ENCODE data around the gene VSTM1. TPM values are rescaled to one million over a fixed set of nuclear protein-coding genes. Genes with fewer than 3 reads are reported as not detected.

VSTM1 gene
- total and polyA plus RNA-seq, 2 donors (not counting 3 experiments of a cell fraction or from before 2014, with no cell fraction given): not detected

DNA sequence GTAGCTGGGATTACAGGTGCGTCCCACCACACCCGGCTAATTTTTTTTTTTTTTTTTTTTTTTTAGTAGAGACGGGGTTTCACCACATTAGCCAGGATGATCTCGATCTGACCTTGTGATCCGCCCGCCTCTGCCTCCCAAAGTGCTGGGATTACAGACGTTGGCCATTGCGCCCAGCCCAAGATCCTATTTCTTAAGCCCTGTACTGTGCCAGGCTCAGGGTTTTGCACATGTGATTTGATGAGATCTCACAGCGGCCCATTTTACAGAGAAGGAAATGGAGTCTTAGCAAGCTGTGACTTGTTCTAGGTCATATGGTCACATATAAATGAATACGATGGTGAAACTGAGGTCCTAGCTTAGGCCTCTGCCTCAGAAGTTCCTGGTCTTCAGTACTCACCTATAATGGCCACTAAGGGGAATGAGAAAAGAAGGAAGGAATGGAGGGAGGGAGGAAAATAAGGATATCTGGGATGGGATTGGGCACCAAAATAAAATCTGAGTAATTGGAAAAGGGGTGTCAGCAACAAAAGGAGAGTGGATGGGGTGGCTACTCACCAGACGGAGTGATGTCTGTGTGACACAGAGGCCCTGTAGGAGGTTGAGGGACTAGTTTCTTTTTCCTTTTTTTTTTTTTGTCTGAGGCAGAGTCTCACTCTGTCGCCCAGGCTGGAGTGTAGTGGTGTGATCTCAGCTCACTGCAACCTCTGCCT lies 35.6 kb upstream of the VSTM1 start:
- H3K9me1 ChIP-seq (replicated peaks; ENCODE audit: control insufficient read depth, extremely low read depth, insufficient read depth, low read length): no peaks in the 10 kb centered on the region
- no peaks in the 10 kb centered on the region for H3K36me3 ChIP-seq (ENCODE audit: control insufficient read depth in 2 of 2, extremely low read depth in 1 of 2, insufficient read depth in 2 of 2, low read length in 2 of 2)
- POLR2A ChIA-PET: no interaction called here
- DNase-seq (ENCODE audit: low read depth, low spot score) (no peak), FAIRE-seq (no peak)
- H2AFZ ChIP-seq (ENCODE audit: low read depth, low read length): no peak overlapping the region
- no peaks in the 10 kb centered on the region for H3K27me3 ChIP-seq (ENCODE audit: control insufficient read depth in 2 of 2, insufficient read depth in 2 of 2, low read length in 2 of 2)
- BruUV-seq (replicated peaks): no TSS peak
- CTCF ChIA-PET: interaction anchor here (0.6 to 2.7 kb wide), 4 partner anchors 10 to 306 kb away, joined by 3 to 10 read pairs (median 4); no protein-coding TSS in a partner anchor
- H3K4me2 ChIP-seq (ENCODE audit: insufficient read depth, low read length): no peak overlapping the region
- H3K79me2 ChIP-seq (ENCODE audit: control insufficient read depth, insufficient read depth, low read length): peaks cover 8% of the 10 kb centered on the region
- no peak overlapping the region for H3K4me3 ChIP-seq (replicated peaks in 1 of 3; ENCODE audit: insufficient read depth in 1 of 3, low read depth in 1 of 3, low read length in 3 of 3)
- TF ChIP-seq POLR2A (IDR thresholded peaks at IDR 0.05; ENCODE audit: low read depth, low read length): no peak
- H4K20me1 ChIP-seq (replicated peaks; ENCODE audit: control insufficient read depth, extremely low read depth, insufficient read depth, low read length): no peaks in the 10 kb centered on the region
- no peak overlapping the region for H3K27ac ChIP-seq (ENCODE audit: insufficient read depth, low read depth, low read length)
- H3K9ac ChIP-seq (replicated peaks; ENCODE audit: extremely low read depth, insufficient read depth, low read length): no peak overlapping the region
- dilution Hi-C loops (cut with MboI; ENCODE audit: extremely low pct_ligation_motif_present, low sequenced_read_pairs) (no loop called here), intact Hi-C loops (cut with micrococcal nuclease) (loop anchor here (5.0 kb wide), 1 partner anchor 192 kb away; the partner anchor contains the start of gene CACNG7)
- H3K4me1 ChIP-seq (ENCODE audit: control insufficient read depth, extremely low read depth, insufficient read depth, low read length): no peaks in the 10 kb centered on the region
- no peaks in the 10 kb centered on the region for H3K9me3 ChIP-seq (replicated peaks; ENCODE audit: control insufficient read depth, insufficient read depth, low read length)

- dilution Hi-C loops (cut with MboI; ENCODE audit: extremely low pct_ligation_motif_present, low sequenced_read_pairs): no loop called here
- no peak overlapping the region for H3K4me3 ChIP-seq (replicated peaks in 1 of 3; ENCODE audit: insufficient read depth in 1 of 3, low read depth in 1 of 3, low read length in 3 of 3)
- H3K36me3 ChIP-seq (ENCODE audit: control insufficient read depth in 2 of 2, extremely low read depth in 1 of 2, insufficient read depth in 2 of 2, low read length in 2 of 2): no peaks in the 10 kb centered on the region
- H3K4me1 ChIP-seq (ENCODE audit: control insufficient read depth, extremely low read depth, insufficient read depth, low read length): no peaks in the 10 kb centered on the region
- no peaks in the 10 kb centered on the region for H3K9me3 ChIP-seq (replicated peaks; ENCODE audit: control insufficient read depth, insufficient read depth, low read length)
- H3K79me2 ChIP-seq (ENCODE audit: control insufficient read depth, insufficient read depth, low read length): no peaks in the 10 kb centered on the region
- H4K20me1 ChIP-seq (replicated peaks; ENCODE audit: control insufficient read depth, extremely low read depth, insufficient read depth, low read length): no peaks in the 10 kb centered on the region
- ChIA-PET POLR2A (no interaction called here), CTCF (interaction anchor here (1.6 to 4.2 kb wide), 3 partner anchors 67 to 304 kb away, joined by 5 to 27 read pairs (median 10); no protein-coding TSS in a partner anchor)
- H2AFZ ChIP-seq (ENCODE audit: low read depth, low read length): peak overlapping the region; percentile 48
- H3K27me3 ChIP-seq (ENCODE audit: control insufficient read depth in 2 of 2, insufficient read depth in 2 of 2, low read length in 2 of 2): no peaks in the 10 kb centered on the region
- no peak overlapping the region for H3K9ac ChIP-seq (replicated peaks; ENCODE audit: extremely low read depth, insufficient read depth, low read length)
- H3K9me1 ChIP-seq (replicated peaks; ENCODE audit: control insufficient read depth, extremely low read depth, insufficient read depth, low read length): no peaks in the 10 kb centered on the region
- DNase-seq (ENCODE audit: low read depth, low spot score) (no peak), FAIRE-seq (no peak)
- H3K4me2 ChIP-seq (ENCODE audit: insufficient read depth, low read length): no peak overlapping the region
- BruUV-seq (replicated peaks): no TSS peak
- H3K27ac ChIP-seq (ENCODE audit: insufficient read depth, low read depth, low read length): no peak overlapping the region
- intact Hi-C loops (cut with micrococcal nuclease): loop anchor here (1.0 to 5.0 kb wide), 3 partner anchors 189 to 303 kb away; partner anchors contain the start of gene CACNG7
- TF ChIP-seq JUN (IDR thresholded peaks at IDR 0.05; ENCODE audit: borderline replicate concordance, insufficient read depth, insufficient read length, low read depth) (no peak), POLR2AphosphoS5 (IDR thresholded peaks at IDR 0.05; ENCODE audit: insufficient read depth, low read depth, low read length) (no peak), CTCF (IDR thresholded peaks at IDR 0.05; ENCODE audit: extremely low read depth in 1 of 2, insufficient read depth in 1 of 2, low read depth in 1 of 2, low read length in 2 of 2) (peak in 1 of 2 donors; percentile 15), MAX (IDR thresholded peaks at IDR 0.05; ENCODE audit: insufficient read depth, insufficient read length) (no peak)
These were observed 33.0 kb upstream of the VSTM1 start for GRCh38 chr19:54096617-54097106.
